Thyroid gland (tissue), 4 donors: ENCODE data around the gene TMCO2. TPM values are rescaled to one million over a fixed set of nuclear protein-coding genes. Genes with fewer than 3 reads are reported as not detected.
"Not testable (repeated sequence)": the region's sequence is repeated elsewhere in the genome, so short reads cannot be mapped to it uniquely, and the experiment has no call there.

Experiments
- DNase-seq, 2 donors: peaks; one replicate each; pipeline ENCODE4 v3.0.0-alpha.2; 2019
- H3K27ac ChIP-seq, 3 donors: fragments of 200-600 bp; sonication (generic); 1 replicate in 2 of 3; 2 replicates in 1 of 3; pipeline ENCODE4 v1.5.1; 2016 to 2019; ENCODE audit warnings: mild to moderate bottlenecking in 1 of 3, moderate library complexity in 1 of 3
- H3K27me3 ChIP-seq: fragments of 200-600 bp; sonication (generic); one replicate; pipeline ENCODE4 v1.5.1; 2019
- H3K36me3 ChIP-seq, 2 donors: fragments of 200-600 bp; sonication (generic); one replicate each; pipeline ENCODE4 v1.5.1; 2016 to 2019
- H3K4me1 ChIP-seq, 2 donors: fragments of 200-600 bp; sonication (generic); one replicate each; pipeline ENCODE4 v1.5.1; 2017 to 2019
- H3K4me3 ChIP-seq, 3 donors: fragments of 200-600 bp; sonication (generic); replicated peaks in 1 of 3; 1 replicate in 2 of 3; 2 replicates in 1 of 3; pipeline ENCODE4 v1.5.1; 2016; ENCODE audit warnings: mild to moderate bottlenecking in 1 of 3
- H3K9me3 ChIP-seq: fragments of 200-600 bp; sonication (generic); one replicate; pipeline ENCODE4 v1.5.1; 2017
- CTCF ChIP-seq, 6 experiments: fragments of 200-600 bp in 3 of 6; fragments of 450-650 bp in 3 of 6; sonication (generic) in 3 of 6; IDR thresholded peaks; one replicate each; pipeline ENCODE4 v1.5.1; 2016 to 2019; ENCODE audit warnings: antibody characterized with exemption in 6 of 6, mild to moderate bottlenecking in 2 of 6, inconsistent platforms in 1 of 6, moderate library complexity in 1 of 6
- POLR2A ChIP-seq, 2 donors: fragments of 450-650 bp; IDR thresholded peaks; one replicate each; pipeline ENCODE4 v1.6.1; 2017; ENCODE audit warnings: antibody characterized with exemption in 2 of 2, mild to moderate bottlenecking in 2 of 2, moderate library complexity in 1 of 2
- WGBS, 2 donors: methylation state at CpG; one replicate each; pipeline ENCODE4 v1.1.5; 2017; 5-methylcytosine and 5-hydroxymethylcytosine counted together
- intact Hi-C: fragments of 100-400 bp; cut with DNase I; formaldehyde crosslinking; loops from one replicate; pipeline ENCODE4 v1.15.1; 2023
- total RNA-seq, 4 donors: library from RNA; depleted of rRNA; stranded (reverse); fragments of >200 nt; gene quantifications; one replicate each; pipeline ENCODE4 v1.2.3, GENCODE V29; 2016

The TMCO2 gene
- total RNA-seq: not detected

GRCh38 chr1:40247655-40248054 lies at the start of gene TMCO2:
Gene TMCO2 (plus strand): TSS chr1:40247937. CDS start chr1:40247994, 57 bp downstream.
- Histone ChIP-seq H3K4me3 (no peak within 1 kb of the TSS), H3K36me3 (no peaks in the 10 kb centered on the region), H3K4me1 (peaks cover 0 to 7% of the 10 kb centered on the region in 2 donors), H3K27ac (no peak within 1 kb of the TSS), H3K27me3 (no peaks in the 10 kb centered on the region), H3K9me3 (no peaks in the 10 kb centered on the region)
- 75 to 86% methylated on average over 1 of the region's 1 CpG for WGBS, 2 donors
- intact Hi-C loops: loop anchor here (10.0 kb wide), 1 partner anchor 73 kb away; no protein-coding TSS in a partner anchor
- TF ChIP-seq POLR2A (IDR thresholded peaks at IDR 0.05): no peak
- no peak for TF ChIP-seq CTCF (IDR thresholded peaks at IDR 0.05)
- DNase-seq: no peak

GRCh38 chr1:40199126-40199525 lies 48.6 kb upstream of the TMCO2 start:
- no peak overlapping the region for H3K4me3 ChIP-seq
- DNase-seq: no peak
- no peak for TF ChIP-seq CTCF (IDR thresholded peaks at IDR 0.05)
- no peak for TF ChIP-seq POLR2A (IDR thresholded peaks at IDR 0.05)
- peaks cover 0 to 13% of the 10 kb centered on the region in 2 donors for H3K36me3 ChIP-seq
- 93 to 94% methylated on average over 3 of the region's 3 CpGs for WGBS, 2 donors
- H3K27ac ChIP-seq: no peak overlapping the region
- no peaks in the 10 kb centered on the region for H3K27me3 ChIP-seq
- intact Hi-C loops: no loop called here
- H3K9me3 ChIP-seq: no peaks in the 10 kb centered on the region
- H3K4me1 ChIP-seq: no peaks in the 10 kb centered on the region

- H3K9me3 ChIP-seq: no peaks in the 10 kb centered on the region
- no peaks in the 10 kb centered on the region for H3K27me3 ChIP-seq
- H3K4me1 ChIP-seq: no peaks in the 10 kb centered on the region
- H3K27ac ChIP-seq: no peak overlapping the region
- intact Hi-C loops: no loop called here
- H3K36me3 ChIP-seq: peaks cover 0 to 7% of the 10 kb centered on the region in 2 donors
- TF ChIP-seq POLR2A (IDR thresholded peaks at IDR 0.05) (no peak), CTCF (IDR thresholded peaks at IDR 0.05) (no peak)
- 97 to 99% methylated on average over 4 of the region's 4 CpGs for WGBS, 2 donors
- no peak for DNase-seq
- H3K4me3 ChIP-seq: no peak overlapping the region
These were observed 42.9 kb upstream of the TMCO2 start for GRCh38 chr1:40204856-40205255.

- no peaks in the 10 kb centered on the region for H3K27me3 ChIP-seq
- DNase-seq: no peak
- H3K4me3 ChIP-seq: no peak overlapping the region
- 87 to 90% methylated on average over 3 of the region's 3 CpGs for WGBS, 2 donors
- H3K27ac ChIP-seq: no peak overlapping the region
- peaks cover 2 to 7% of the 10 kb centered on the region in 2 donors for H3K36me3 ChIP-seq
- H3K9me3 ChIP-seq: no peaks in the 10 kb centered on the region
- intact Hi-C loops: no loop called here
- H3K4me1 ChIP-seq: no peaks in the 10 kb centered on the region
- no peak for TF ChIP-seq CTCF (IDR thresholded peaks at IDR 0.05)
- TF ChIP-seq POLR2A (IDR thresholded peaks at IDR 0.05): no peak
These were observed 37.1 kb upstream of the TMCO2 start for GRCh38 chr1:40210511-40211204.

GRCh38 chr1:40218333-40218732 lies 29.4 kb upstream of the TMCO2 start:
- DNase-seq: no peak
- 96 to 99% methylated on average over 5 of the region's 5 CpGs for WGBS, 2 donors
- Histone ChIP-seq H3K27ac (no peak overlapping the region), H3K9me3 (no peaks in the 10 kb centered on the region), H3K36me3 (no peaks in the 10 kb centered on the region), H3K4me1 (no peaks in the 10 kb centered on the region), H3K27me3 (no peaks in the 10 kb centered on the region), H3K4me3 (no peak overlapping the region)
- intact Hi-C loops: no loop called here
- TF ChIP-seq POLR2A (IDR thresholded peaks at IDR 0.05) (no peak), CTCF (IDR thresholded peaks at IDR 0.05) (no peak)

GRCh38 chr1:40221471-40221905 lies 26.2 kb upstream of the TMCO2 start:
- H3K36me3 ChIP-seq, H3K27me3 ChIP-seq, DNase-seq, H3K4me3 ChIP-seq, H3K27ac ChIP-seq, H3K9me3 ChIP-seq, intact Hi-C loops, H3K4me1 ChIP-seq: not testable (repeated sequence)
- WGBS, 2 donors: 95 to 96% methylated on average over 18 of the region's 18 CpGs
